GM12878 (cell line): ENCODE measurements around the gene IFNE. TPM values are rescaled to one million over a fixed set of nuclear protein-coding genes. Genes with fewer than 3 reads are reported as not detected.

Experiments used
- ATAC-seq: fragments of 200-7000 bp; cut with Tn5 transposase; 3 replicates; pipeline ENCODE4 v1.9.1; 2020; ENCODE audit warnings: mild to moderate bottlenecking, moderate library complexity
- BruUV-seq: library from RNA; stranded (reverse); fragments of 400-500 nt; replicated peaks from 2 replicates; lab custom pipeline; 2021; lab: Mats Ljungman, UMichigan
- CTCF ChIA-PET: fragments of 300-600 bp; sonication (Branson Sonifier 250); formaldehyde crosslinking; extraction: SDS; loops from one replicate; lab custom pipeline; 2021; ENCODE audit warnings: inconsistent platforms; lab: Yijun Ruan, JAX
- POLR2A ChIA-PET: fragments of 350-600 bp; formaldehyde crosslinking; extraction: SDS; loops from one replicate; lab custom pipeline; 2021; ENCODE audit warnings: inconsistent platforms; lab: Charles Lee
- RAD21 ChIA-PET: fragments of 300-600 bp; sonication (Branson Sonifier 250); formaldehyde crosslinking; loops from one replicate; lab custom pipeline; 2023; ENCODE audit warnings: antibody characterized with exemption; ENCODE audit not compliant: unreplicated experiment; lab: Charles Lee
- SMC1A ChIA-PET: fragments of 300-600 bp; sonication (Branson Sonifier 250); formaldehyde crosslinking; loops from one replicate; lab custom pipeline; 2023; ENCODE audit not compliant: unreplicated experiment, uncharacterized antibody; lab: Charles Lee
- DNase-seq: peaks from one replicate; pipeline ENCODE4 v3.0.0-alpha.2; 2011; ENCODE audit warnings: low read depth, low spot score
- FAIRE-seq: peaks from 3 replicates; lab custom pipeline; 2011; peaks lifted over from hg19 to GRCh38; lab: Jason Lieb, UNC
- H2AFZ ChIP-seq: 2 replicates; pipeline ENCODE4 v1.6.0; 2011; ENCODE audit warnings: low read depth, low read length, control low read depth; ENCODE audit not compliant: control insufficient read depth
- H3K27ac ChIP-seq: 2 replicates; pipeline ENCODE4 v1.5.1; 2011; ENCODE audit warnings: control low read depth; ENCODE audit not compliant: control insufficient read depth, insufficient read depth
- H3K27me3 ChIP-seq, 2 experiments: replicated peaks in 1 of 2; 2 replicates each; pipeline versions ENCODE4 v1.6.0 to v1.6.1; 2011; ENCODE audit warnings: low read length in 1 of 2; ENCODE audit not compliant: control insufficient read depth in 2 of 2, insufficient read depth in 2 of 2
- H3K36me3 ChIP-seq, 2 experiments: 2 replicates each; pipeline ENCODE4 v1.5.1; 2011; ENCODE audit warnings: low read length in 1 of 2; ENCODE audit not compliant: control insufficient read depth in 2 of 2, insufficient read depth in 2 of 2
- H3K4me1 ChIP-seq: 2 replicates; pipeline ENCODE4 v1.6.1; 2011; ENCODE audit warnings: mild to moderate bottlenecking, low read length, moderate library complexity, mixed read lengths; ENCODE audit not compliant: control insufficient read depth, insufficient read depth
- H3K4me2 ChIP-seq: 2 replicates; pipeline ENCODE4 v1.6.0; 2011; ENCODE audit warnings: control low read depth; ENCODE audit not compliant: control insufficient read depth, insufficient read depth
- H3K4me3 ChIP-seq: fragments of 200-600 bp; sonication (generic); 2 replicates; pipeline ENCODE4 v1.5.1; 2016
- H3K79me2 ChIP-seq: 2 replicates; pipeline ENCODE4 v1.6.0; 2011; ENCODE audit warnings: low read length; ENCODE audit not compliant: control insufficient read depth, insufficient read depth
- H3K9ac ChIP-seq: 2 replicates; pipeline ENCODE4 v1.8.0; 2011; ENCODE audit warnings: low read length, control low read depth, mixed read lengths; ENCODE audit not compliant: control insufficient read depth, insufficient read depth
- H3K9me3 ChIP-seq: replicated peaks from 3 replicates; pipeline ENCODE4 v1.5.1; 2011; ENCODE audit warnings: mild to moderate bottlenecking, low read length; ENCODE audit not compliant: control insufficient read depth, insufficient read depth
- H4K20me1 ChIP-seq: 2 replicates; pipeline ENCODE4 v1.6.0; 2011; ENCODE audit not compliant: control insufficient read depth, insufficient read depth
- ATF7 ChIP-seq: fragments of 450-650 bp; IDR thresholded peaks from 2 replicates; pipeline ENCODE4 v1.6.1; 2016; ENCODE audit warnings: low read depth, mild to moderate bottlenecking
- BHLHE40 ChIP-seq, 2 experiments: fragments of 450-650 bp in 1 of 2; IDR thresholded peaks; 2 replicates each; pipeline ENCODE4 v1.6.1; 2011 to 2017; ENCODE audit warnings: low read depth in 2 of 2, borderline replicate concordance in 1 of 2, improper control_type of control experiment in 1 of 2, low read length in 1 of 2, mild to moderate bottlenecking in 1 of 2
- GABPA ChIP-seq: IDR thresholded peaks from 2 replicates; pipeline ENCODE4 v1.6.1; 2014; ENCODE audit warnings: antibody characterized with exemption, low read depth, mild to moderate bottlenecking, inconsistent platforms
- IKZF1 ChIP-seq: fragments of 450-650 bp; conservative IDR thresholded peaks from 2 replicates; pipeline ENCODE4 v1.6.1; 2017; ENCODE audit warnings: antibody characterized with exemption, mild to moderate bottlenecking
- IKZF2 ChIP-seq, 2 experiments: fragments of 450-650 bp; IDR thresholded peaks; 2 replicates each; pipeline ENCODE4 v1.6.1; 2017; ENCODE audit warnings: mild to moderate bottlenecking in 2 of 2, moderate library complexity in 2 of 2
- MYC ChIP-seq: IDR thresholded peaks from 2 replicates; pipeline ENCODE4 v1.6.1; 2011; ENCODE audit warnings: mild to moderate bottlenecking, low read length, moderate library complexity, inconsistent platforms; ENCODE audit not compliant: insufficient read depth, insufficient replicate concordance, insufficient read length, severe bottlenecking
- NFIC ChIP-seq: IDR thresholded peaks from 2 replicates; pipeline ENCODE4 v1.6.1; 2012; ENCODE audit warnings: low read depth, mild to moderate bottlenecking, inconsistent platforms, low read length, moderate library complexity
- RUNX3 ChIP-seq: IDR thresholded peaks from 2 replicates; pipeline ENCODE4 v1.6.1; 2012; ENCODE audit warnings: low read length, inconsistent platforms
- SPI1 ChIP-seq: IDR thresholded peaks from 2 replicates; pipeline ENCODE4 v1.6.1; 2011; ENCODE audit warnings: low read depth, mild to moderate bottlenecking, low read length, moderate library complexity, borderline replicate concordance; ENCODE audit not compliant: insufficient read depth
- WGBS: methylation state at CpG from one replicate; pipeline ENCODE4 v1.1.6; 2016; ENCODE audit warnings: low lambda C conversion rate; ENCODE audit not compliant: insufficient replicate concordance, insufficient coverage; ENCODE audit errors: missing lambda C conversion rate; 5-methylcytosine and 5-hydroxymethylcytosine counted together
- in situ Hi-C: fragments of 300-500 bp; cut with MboI; formaldehyde crosslinking; loops from 9 replicates; pipeline ENCODE4 v1.14.3; 2018; ENCODE audit warnings: mixed read lengths
- intact Hi-C: fragments of 100-400 bp; cut with micrococcal nuclease; formaldehyde crosslinking; loops from one replicate; pipeline ENCODE4 v1.14.2; 2022; ENCODE audit not compliant: unreplicated experiment
- polyA plus RNA-seq, 11 experiments: library from polyadenylated mRNA; depleted of rRNA in 4 of 11; unstranded in 6 of 11; stranded (reverse) in 5 of 11; fragments of >200 nt; fragmentation: Nextera tagmentation in 4 of 11; fragmentation: Illumina TruSeq in 1 of 11; extraction: Ambion mirVana in 4 of 11; extraction: Trizol in 1 of 11; gene quantifications; 1 replicate in 1 of 11; 2 replicates in 10 of 11; pipeline versions ENCODE4 v1.2.1 to v1.2.3, GENCODE V29; 2011 to 2016; ENCODE audit warnings: inconsistent platforms in 2 of 11, missing spikeins in 2 of 11, low read depth in 1 of 11
- total RNA-seq, 4 experiments: library from RNA; depleted of rRNA in 3 of 4; stranded (reverse); fragments of >200 nt in 3 of 4; fragmentation: Illumina TruSeq in 1 of 4; extraction: Trizol in 1 of 4; gene quantifications; 2 replicates each; pipeline versions ENCODE4 v1.2.1 to v1.2.3, GENCODE V29; 2013 to 2021
- TF ChIP-seq, protein P1 (sequence below): fragments of 450-650 bp; IDR thresholded peaks from 2 replicates; pipeline ENCODE4 v1.6.1; 2016; ENCODE audit warnings: mild to moderate bottlenecking
- TF ChIP-seq, protein P2 (sequence below): fragments of 450-650 bp; formaldehyde crosslinking; IDR thresholded peaks from 2 replicates; pipeline ENCODE4 v1.5.0; 2022; ENCODE audit warnings: mild to moderate bottlenecking, missing genetic modification characterization
- TF ChIP-seq, protein P3 (sequence below): fragments of 450-650 bp; IDR thresholded peaks from 2 replicates; pipeline ENCODE4 v1.6.1; 2017; ENCODE audit warnings: low read depth, mild to moderate bottlenecking, moderate library complexity
- TF ChIP-seq, protein P4 (sequence below): IDR thresholded peaks from 2 replicates; pipeline ENCODE4 v1.6.1; 2012; ENCODE audit warnings: low read length, inconsistent platforms

The IFNE gene
- total and polyA plus RNA-seq, 10 of the 15 experiments (the other 5 are each of a cell fraction or from before 2014, with no cell fraction given), result not detected

DNA sequence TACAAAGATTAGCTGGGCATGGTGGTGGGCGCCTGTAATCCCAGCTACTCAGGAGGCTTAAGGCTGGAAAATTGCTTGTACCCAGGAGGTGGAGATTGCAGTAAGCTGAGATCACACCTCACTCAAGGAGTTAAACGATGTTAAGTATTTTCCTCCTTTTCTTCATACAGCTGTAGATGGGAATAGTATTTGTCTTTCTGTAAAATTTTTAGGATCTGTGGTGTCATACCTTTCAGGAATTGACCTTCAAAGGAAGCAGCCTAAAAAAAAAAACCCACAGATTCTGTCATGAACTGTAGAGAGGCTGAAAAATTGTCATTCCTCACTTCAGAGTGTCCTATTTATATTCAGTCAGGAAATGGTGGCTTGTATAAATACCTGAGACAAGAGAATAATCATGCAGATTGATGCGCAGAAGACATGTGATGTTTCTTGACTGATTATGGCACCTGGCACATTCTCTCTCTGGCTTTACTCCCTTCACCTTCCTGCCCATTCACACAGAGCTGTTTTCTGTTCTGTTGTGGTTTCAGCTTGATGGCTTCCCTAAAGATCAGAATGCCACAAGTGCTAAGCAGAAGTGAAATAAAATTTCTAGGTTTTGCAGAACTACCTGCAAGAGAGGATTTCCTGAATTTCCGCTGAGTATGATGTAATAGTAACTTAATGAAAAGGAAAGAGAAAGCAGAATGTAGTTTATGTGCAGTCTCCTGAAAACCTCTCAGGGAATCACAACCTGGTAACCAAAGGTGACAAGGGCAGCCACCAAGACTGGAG is 38.1 kb downstream of the IFNE start:
- Histone ChIP-seq H3K4me3 (no peak overlapping the region), H3K27me3 (no peaks in the 10 kb centered on the region; a peak in 1 of 4 replicates), H4K20me1 (no peaks in the 10 kb centered on the region), H3K9ac (no peak overlapping the region), H3K4me1 (peaks cover 7% of the 10 kb centered on the region; the same call in 1 of the 2 replicates), H3K79me2 (no peaks in the 10 kb centered on the region), H3K4me2 (peak overlapping the region; percentile 21), H3K36me3 (no peaks in the 10 kb centered on the region), H3K27ac (no peak overlapping the region), H3K9me3 (no peaks in the 10 kb centered on the region), H2AFZ (no peak overlapping the region)
- SMC1A ChIA-PET, result interaction anchor here (0.9 to 1.7 kb wide), 7 partner anchors 9 to 188 kb away, joined by 3 to 9 read pairs (median 4); no protein-coding TSS in a partner anchor
- DNase-seq (peak; percentile 69), ATAC-seq (peak; percentile 92), FAIRE-seq (peak; percentile 82)
- CTCF ChIA-PET, result interaction anchor here (0.8 to 3.3 kb wide), 8 partner anchors 9 to 249 kb away, joined by 3 to 23 read pairs (median 4); no protein-coding TSS in a partner anchor
- POLR2A ChIA-PET, result interaction anchor here (0.6 kb wide), 1 partner anchor 253 kb away, joined by 3 read pairs; no protein-coding TSS in a partner anchor
- BruUV-seq, result no TSS peak
- WGBS, result 45% methylated on average over 4 of the region's 4 CpGs
- in situ Hi-C loops (no loop called here), intact Hi-C loops (no loop called here)
- RAD21 ChIA-PET, result interaction anchor here (1.0 to 2.0 kb wide), 5 partner anchors 11 to 126 kb away, joined by 3 to 6 read pairs (median 3); no protein-coding TSS in a partner anchor
- TF ChIP-seq RUNX3, result peak; percentile 80
- no peak for TF ChIP-seq MYC
- peak; percentile 61 for TF ChIP-seq SPI1
- TF ChIP-seq, protein P1, sequence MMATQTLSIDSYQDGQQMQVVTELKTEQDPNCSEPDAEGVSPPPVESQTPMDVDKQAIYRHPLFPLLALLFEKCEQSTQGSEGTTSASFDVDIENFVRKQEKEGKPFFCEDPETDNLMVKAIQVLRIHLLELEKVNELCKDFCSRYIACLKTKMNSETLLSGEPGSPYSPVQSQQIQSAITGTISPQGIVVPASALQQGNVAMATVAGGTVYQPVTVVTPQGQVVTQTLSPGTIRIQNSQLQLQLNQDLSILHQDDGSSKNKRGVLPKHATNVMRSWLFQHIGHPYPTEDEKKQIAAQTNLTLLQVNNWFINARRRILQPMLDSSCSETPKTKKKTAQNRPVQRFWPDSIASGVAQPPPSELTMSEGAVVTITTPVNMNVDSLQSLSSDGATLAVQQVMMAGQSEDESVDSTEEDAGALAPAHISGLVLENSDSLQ, result 0 out of 2 replicates have a peak, but pooled peaks have one; percentile 13
- 0 out of 2 replicates have a peak, but pooled peaks have one; percentile 32 for TF ChIP-seq GABPA
- peak; percentile 92 for TF ChIP-seq ATF7
- peak; percentile 78 to 81 for TF ChIP-seq IKZF2 (IDR thresholded peaks at IDR 0.05)
- TF ChIP-seq, protein P2, sequence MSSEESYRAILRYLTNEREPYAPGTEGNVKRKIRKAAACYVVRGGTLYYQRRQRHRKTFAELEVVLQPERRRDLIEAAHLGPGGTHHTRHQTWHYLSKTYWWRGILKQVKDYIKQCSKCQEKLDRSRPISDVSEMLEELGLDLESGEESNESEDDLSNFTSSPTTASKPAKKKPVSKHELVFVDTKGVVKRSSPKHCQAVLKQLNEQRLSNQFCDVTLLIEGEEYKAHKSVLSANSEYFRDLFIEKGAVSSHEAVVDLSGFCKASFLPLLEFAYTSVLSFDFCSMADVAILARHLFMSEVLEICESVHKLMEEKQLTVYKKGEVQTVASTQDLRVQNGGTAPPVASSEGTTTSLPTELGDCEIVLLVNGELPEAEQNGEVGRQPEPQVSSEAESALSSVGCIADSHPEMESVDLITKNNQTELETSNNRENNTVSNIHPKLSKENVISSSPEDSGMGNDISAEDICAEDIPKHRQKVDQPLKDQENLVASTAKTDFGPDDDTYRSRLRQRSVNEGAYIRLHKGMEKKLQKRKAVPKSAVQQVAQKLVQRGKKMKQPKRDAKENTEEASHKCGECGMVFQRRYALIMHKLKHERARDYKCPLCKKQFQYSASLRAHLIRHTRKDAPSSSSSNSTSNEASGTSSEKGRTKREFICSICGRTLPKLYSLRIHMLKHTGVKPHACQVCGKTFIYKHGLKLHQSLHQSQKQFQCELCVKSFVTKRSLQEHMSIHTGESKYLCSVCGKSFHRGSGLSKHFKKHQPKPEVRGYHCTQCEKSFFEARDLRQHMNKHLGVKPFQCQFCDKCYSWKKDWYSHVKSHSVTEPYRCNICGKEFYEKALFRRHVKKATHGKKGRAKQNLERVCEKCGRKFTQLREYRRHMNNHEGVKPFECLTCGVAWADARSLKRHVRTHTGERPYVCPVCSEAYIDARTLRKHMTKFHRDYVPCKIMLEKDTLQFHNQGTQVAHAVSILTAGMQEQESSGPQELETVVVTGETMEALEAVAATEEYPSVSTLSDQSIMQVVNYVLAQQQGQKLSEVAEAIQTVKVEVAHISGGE (CRISPR knock-in tag), result no peak
- TF ChIP-seq, protein P3, sequence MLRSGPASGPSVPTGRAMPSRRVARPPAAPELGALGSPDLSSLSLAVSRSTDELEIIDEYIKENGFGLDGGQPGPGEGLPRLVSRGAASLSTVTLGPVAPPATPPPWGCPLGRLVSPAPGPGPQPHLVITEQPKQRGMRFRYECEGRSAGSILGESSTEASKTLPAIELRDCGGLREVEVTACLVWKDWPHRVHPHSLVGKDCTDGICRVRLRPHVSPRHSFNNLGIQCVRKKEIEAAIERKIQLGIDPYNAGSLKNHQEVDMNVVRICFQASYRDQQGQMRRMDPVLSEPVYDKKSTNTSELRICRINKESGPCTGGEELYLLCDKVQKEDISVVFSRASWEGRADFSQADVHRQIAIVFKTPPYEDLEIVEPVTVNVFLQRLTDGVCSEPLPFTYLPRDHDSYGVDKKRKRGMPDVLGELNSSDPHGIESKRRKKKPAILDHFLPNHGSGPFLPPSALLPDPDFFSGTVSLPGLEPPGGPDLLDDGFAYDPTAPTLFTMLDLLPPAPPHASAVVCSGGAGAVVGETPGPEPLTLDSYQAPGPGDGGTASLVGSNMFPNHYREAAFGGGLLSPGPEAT, result peak; percentile 49; the same call in 1 of the 2 replicates
- TF ChIP-seq, protein P4, sequence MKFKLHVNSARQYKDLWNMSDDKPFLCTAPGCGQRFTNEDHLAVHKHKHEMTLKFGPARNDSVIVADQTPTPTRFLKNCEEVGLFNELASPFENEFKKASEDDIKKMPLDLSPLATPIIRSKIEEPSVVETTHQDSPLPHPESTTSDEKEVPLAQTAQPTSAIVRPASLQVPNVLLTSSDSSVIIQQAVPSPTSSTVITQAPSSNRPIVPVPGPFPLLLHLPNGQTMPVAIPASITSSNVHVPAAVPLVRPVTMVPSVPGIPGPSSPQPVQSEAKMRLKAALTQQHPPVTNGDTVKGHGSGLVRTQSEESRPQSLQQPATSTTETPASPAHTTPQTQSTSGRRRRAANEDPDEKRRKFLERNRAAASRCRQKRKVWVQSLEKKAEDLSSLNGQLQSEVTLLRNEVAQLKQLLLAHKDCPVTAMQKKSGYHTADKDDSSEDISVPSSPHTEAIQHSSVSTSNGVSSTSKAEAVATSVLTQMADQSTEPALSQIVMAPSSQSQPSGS, result peak; percentile 70
- TF ChIP-seq BHLHE40 (IDR thresholded peaks at IDR 0.05; ENCODE audit: borderline replicate concordance in 1 of 2, low read depth in 2 of 2, low read length in 1 of 2), result peak; percentile 12 to 16; a peak in 1 of 4 replicates
- peak; percentile 46; the same call in 1 of the 2 replicates for TF ChIP-seq IKZF1
- peak; percentile 36; the same call in 1 of the 2 replicates for TF ChIP-seq NFIC
